Measurements from ENCODE around the gene MBTPS1.
A peak's percentile ranks its signal among the peaks of the same experiment; 100 is the strongest.
"Not testable (repeated sequence)": the region's sequence is repeated elsewhere in the genome, so short reads cannot be mapped to it uniquely, and the experiment has no call there.

MBTPS1 gene

GRCh38 chr16:84120023-84120422 lies 3.3 kb upstream of the MBTPS1 start:
- TF ChIP-seq CTCF (IDR thresholded peaks at IDR 0.05) (no peak), ZFX (IDR thresholded peaks at IDR 0.05; ENCODE audit: borderline replicate concordance) (no peak)
- no peak overlapping the region for H3K27ac ChIP-seq

- no peak overlapping the region for H3K27ac ChIP-seq
- TF ChIP-seq ZFX (IDR thresholded peaks at IDR 0.05; ENCODE audit: borderline replicate concordance) (no peak), CTCF (IDR thresholded peaks at IDR 0.05) (no peak)
Observed at GRCh38 chr16:84119368-84119767, 2.6 kb upstream of the MBTPS1 start.

- H3K27ac ChIP-seq, result not testable (repeated sequence)
Observed at GRCh38 chr16:84118315-84118714, 1.6 kb upstream of the MBTPS1 start.

- H3K27ac ChIP-seq, result peak overlapping the region; percentile 90
- TF ChIP-seq ZFX (IDR thresholded peaks at IDR 0.05; ENCODE audit: borderline replicate concordance) (no peak), CTCF (IDR thresholded peaks at IDR 0.05) (no peak)
Observed at GRCh38 chr16:84117494-84117843, 727 bp upstream of the MBTPS1 start.

- peak; percentile 51 for TF ChIP-seq CTCF (IDR thresholded peaks at IDR 0.05)
- TF ChIP-seq ZFX (IDR thresholded peaks at IDR 0.05; ENCODE audit: borderline replicate concordance), result no peak
- peak overlapping the region; percentile 90 for H3K27ac ChIP-seq
Observed at GRCh38 chr16:84115919-84116719, 623 bp downstream of the MBTPS1 start.

- not testable (repeated sequence) for H3K27ac ChIP-seq
Observed at GRCh38 chr16:84111949-84112348, 4.8 kb downstream of the MBTPS1 start.

- no peak overlapping the region for H3K27ac ChIP-seq
Observed at GRCh38 chr16:84111525-84111924, 5.2 kb downstream of the MBTPS1 start.

GRCh38 chr16:84110527-84110926 lies 6.2 kb downstream of the MBTPS1 start:
- H3K27ac ChIP-seq, result no peak overlapping the region
- TF ChIP-seq CTCF (IDR thresholded peaks at IDR 0.05), result no peak
- no peak for TF ChIP-seq ZFX (IDR thresholded peaks at IDR 0.05; ENCODE audit: borderline replicate concordance)

More at GRCh38 chr16:84111525-84111924, 5.2 kb downstream of the MBTPS1 start:
- TF ChIP-seq ZFX (IDR thresholded peaks at IDR 0.05; ENCODE audit: borderline replicate concordance) (no peak), CTCF (IDR thresholded peaks at IDR 0.05) (no peak)

All from 22Rv1 (cell line).